Cardiac fibroblast (primary cell): Measurements from ENCODE around the gene TSGA10IP.

Source experiments
- DNase-seq, 2 donors: peaks; one replicate each; pipeline versions ENCODE4 v3.0.0 to v3.0.0-alpha.2; 2010; ENCODE audit warnings: low read depth in 2 of 2
- H3K4me3 ChIP-seq, 2 donors: replicated peaks in 1 of 2; 1 replicate in 1 of 2; 2 replicates in 1 of 2; pipeline ENCODE4 v1.5.1; 2011; ENCODE audit warnings: low read depth in 2 of 2, low read length in 2 of 2, mild to moderate bottlenecking in 2 of 2, moderate library complexity in 1 of 2
- CTCF ChIP-seq: IDR thresholded peaks from one replicate; pipeline ENCODE4 v1.5.1; 2011; ENCODE audit warnings: low read depth, mild to moderate bottlenecking, low read length, inconsistent platforms

Gene TSGA10IP

DNA sequence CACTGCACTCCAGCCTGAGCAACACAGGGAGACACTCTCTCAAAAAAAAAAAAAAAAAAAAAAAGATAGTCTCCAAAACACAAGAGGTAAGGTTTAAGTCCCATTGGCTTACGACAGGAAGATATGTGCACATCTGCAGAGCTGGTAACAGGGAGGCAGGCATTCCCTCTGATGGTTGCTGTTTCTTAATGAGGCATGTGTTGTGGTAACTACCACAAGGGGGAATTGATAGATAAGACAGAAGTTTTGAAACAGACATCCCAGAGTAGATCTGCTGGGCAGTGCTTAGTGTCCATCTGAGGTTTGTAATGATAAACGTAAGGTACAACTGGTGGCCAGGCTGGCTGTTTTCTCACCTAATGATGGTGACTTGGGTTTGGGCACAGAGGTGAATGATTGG lies 52.0 kb downstream of the TSGA10IP start:
- TF ChIP-seq CTCF = no peak
- no peak overlapping the region for H3K4me3 ChIP-seq
- DNase-seq = peak in 1 of 2 donors; percentile 15

- peak; percentile 99 to 100 for DNase-seq
- no peak for TF ChIP-seq CTCF
- peak within 1 kb of the TSS; percentile 67 to 91 for H3K4me3 ChIP-seq
These were observed 56.8 kb downstream of the TSGA10IP start, which contains the start of the genes BANF1 and EIF1AD for GRCh38 chr11:66001942-66002647. TSS of gene BANF1 (plus strand) at chr11:66002503. CDS start at chr11:66003251, 748 bp downstream. TSS of gene EIF1AD (minus strand) at chr11:66002157. CDS start at chr11:66000389, 1,768 bp downstream.

DNA sequence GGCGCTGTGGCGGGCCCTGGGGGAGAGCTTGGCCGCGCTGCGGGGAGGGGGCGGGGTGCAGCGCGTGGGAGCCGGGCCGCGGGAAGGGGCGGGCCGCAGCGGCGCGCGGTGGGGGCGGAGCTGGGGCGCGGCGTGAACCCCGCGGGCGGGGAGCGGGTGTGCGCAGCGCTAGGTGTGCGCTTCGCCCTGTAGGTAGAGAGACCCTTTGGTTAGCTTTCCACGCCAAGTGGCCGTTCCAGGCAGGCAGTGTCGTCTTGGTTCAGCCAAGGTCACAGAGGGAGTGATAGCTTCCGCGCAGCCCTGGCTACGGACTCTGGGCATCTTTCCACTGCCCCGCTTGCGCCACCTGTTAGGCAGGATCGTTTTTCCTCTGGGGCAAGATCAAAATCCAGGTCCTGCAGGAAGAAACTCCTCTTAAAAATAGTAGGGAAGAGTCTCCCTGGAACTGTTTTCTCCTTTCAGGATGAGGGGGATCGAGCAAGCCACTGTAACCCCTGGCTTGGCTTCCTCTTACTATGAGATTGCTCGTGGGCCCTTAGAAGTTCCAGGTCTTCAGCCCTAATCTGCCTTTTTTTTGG lies 57.5 kb downstream of the TSGA10IP start:
- peak overlapping the region; percentile 67 to 91 for H3K4me3 ChIP-seq
- peak; percentile 45 to 46 for DNase-seq
- TF ChIP-seq CTCF = peak; percentile 21

- peak overlapping the region; percentile 67 to 91 for H3K4me3 ChIP-seq
- TF ChIP-seq CTCF = no peak
- no peak for DNase-seq
These were observed 58.0 kb downstream of the TSGA10IP start for GRCh38 chr11:66003291-66003690.

DNA sequence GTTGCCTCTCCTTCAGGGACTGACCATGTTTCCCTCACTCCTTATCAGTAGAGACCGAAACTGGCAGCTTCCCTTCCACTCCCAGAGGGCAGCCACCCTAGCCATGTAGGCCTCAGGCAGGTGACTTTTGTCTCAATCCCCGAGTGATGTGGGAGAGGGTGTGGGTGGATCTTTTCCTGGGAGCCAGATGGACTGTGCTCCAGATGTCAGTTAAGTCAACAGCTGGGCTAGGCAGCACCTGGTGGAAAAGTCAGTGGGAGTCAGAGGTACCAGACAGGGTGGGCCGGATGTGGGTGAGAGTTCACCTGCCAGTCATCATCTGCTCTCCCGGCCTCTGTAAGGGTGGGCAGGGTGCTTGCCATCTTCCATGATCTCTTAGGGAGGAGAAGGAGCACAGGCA lies 58.9 kb downstream of the TSGA10IP start:
- no peak overlapping the region for H3K4me3 ChIP-seq
- DNase-seq = no peak
- no peak for TF ChIP-seq CTCF

DNA sequence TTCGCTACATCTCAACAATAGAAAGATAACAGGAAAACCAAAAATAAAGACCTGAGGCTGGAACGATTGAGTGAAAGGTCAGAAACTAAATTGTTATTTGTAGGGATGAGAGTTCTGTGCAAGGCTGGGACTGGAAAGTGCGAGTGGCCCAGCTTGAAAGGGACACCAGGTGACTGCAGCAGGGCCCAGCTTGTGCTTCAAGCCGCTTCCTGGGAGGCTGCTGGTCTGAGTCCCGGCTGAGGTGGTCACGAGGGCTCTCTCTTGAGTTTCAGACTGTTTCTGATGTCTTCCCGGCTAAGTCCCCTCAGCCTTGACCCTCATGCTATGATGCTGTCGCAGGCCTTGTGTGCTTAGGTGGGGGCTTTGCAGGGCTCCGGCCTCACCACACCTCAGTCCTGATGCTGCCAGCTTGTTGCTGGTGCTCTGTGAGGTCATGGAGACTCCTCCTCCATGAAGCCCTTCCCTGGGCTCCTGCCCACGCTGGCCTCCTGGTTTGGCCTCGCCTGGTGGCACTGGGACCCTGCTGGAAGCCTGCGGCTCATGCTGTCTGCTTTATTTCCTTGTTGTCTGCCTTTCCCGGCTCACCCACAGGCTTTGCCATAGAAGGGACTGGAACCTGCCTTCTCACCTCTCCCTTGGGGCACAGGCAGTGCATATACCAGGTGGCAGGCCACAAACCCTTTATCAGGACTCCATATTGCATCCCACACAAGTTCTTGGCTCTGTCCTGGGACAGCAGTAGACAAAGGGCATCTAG lies 61.0 kb downstream of the TSGA10IP start:
- no peak for TF ChIP-seq CTCF
- no peak overlapping the region for H3K4me3 ChIP-seq
- no peak for DNase-seq
